ENCODE results near the gene HORMAD2. TPM values are rescaled to one million over a fixed set of nuclear protein-coding genes. Genes with fewer than 3 reads are reported as not detected.
"Not testable (repeated sequence)": the region's sequence is repeated elsewhere in the genome, so short reads cannot be mapped to it uniquely, and the experiment has no call there.

The HORMAD2 gene
- total and polyA plus RNA-seq, 4 experiments from 2014 or later = not detected

DNA sequence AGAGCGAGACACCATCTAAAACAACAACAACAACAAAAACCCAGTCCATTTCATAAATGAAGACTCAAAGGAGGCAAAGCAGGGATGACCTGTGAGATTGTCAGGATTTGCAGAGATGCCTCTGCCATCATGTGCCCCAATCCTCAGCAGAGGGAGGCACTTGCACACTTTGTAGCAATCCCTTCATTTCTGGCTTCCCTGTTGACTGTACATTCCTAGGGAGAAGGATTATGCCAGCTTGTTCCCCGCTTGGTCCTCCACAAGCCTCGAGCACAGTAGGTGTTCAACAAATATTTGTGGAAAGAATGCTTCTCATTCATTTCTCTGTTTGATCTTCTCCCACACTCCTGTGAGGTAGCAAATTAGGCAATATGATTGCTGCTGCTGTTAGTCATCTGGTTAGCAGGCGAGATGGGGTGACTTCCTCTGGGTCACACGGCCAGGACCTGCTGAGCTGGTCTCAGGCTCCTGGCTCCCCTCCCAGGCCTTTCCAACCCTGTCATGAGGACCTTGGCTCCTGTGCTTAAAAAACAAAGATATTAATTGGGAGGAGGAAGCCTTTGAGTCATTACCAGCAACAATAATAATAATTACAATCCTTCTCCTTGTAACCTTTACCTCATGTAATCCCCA, 132.2 kb downstream of the HORMAD2 start:
- H3K9me3 Mint-ChIP-seq = no peaks in the 10 kb centered on the region
- H3K36me3 Mint-ChIP-seq = no peaks in the 10 kb centered on the region
- no peak for DNase-seq
- Histone ChIP-seq H3K36me3 (ENCODE audit: insufficient read depth, low read length) (no peaks in the 10 kb centered on the region), H3K27me3 (ENCODE audit: insufficient read depth, low read length) (no peaks in the 10 kb centered on the region), H3K9me3 (ENCODE audit: control insufficient read depth in 1 of 2, low read length in 2 of 2) (no peaks in the 10 kb centered on the region), H3K27ac (ENCODE audit: low read depth, low read length) (no peak overlapping the region), H3K4me3 (ENCODE audit: low read length in 2 of 2) (no peak overlapping the region), H3K4me1 (ENCODE audit: insufficient read depth, low read length) (peaks cover 3% of the 10 kb centered on the region)
- no peaks in the 10 kb centered on the region for H3K27me3 Mint-ChIP-seq
- peaks cover 9 to 21% (median 15%) of the 10 kb centered on the region in 4 donors for H3K4me1 Mint-ChIP-seq
- POLR2A ChIA-PET (ENCODE audit: partially characterized antibody) = no interaction called here
- CTCF ChIA-PET (ENCODE audit: partially characterized antibody) = no interaction called here
- intact Hi-C loops (cut with micrococcal nuclease) = no loop called here
- peak overlapping the region in 3 of 7 donors; percentile 6 to 50 (median 38) for H3K27ac Mint-ChIP-seq
- H3K4me3 Mint-ChIP-seq = no peak overlapping the region

DNA sequence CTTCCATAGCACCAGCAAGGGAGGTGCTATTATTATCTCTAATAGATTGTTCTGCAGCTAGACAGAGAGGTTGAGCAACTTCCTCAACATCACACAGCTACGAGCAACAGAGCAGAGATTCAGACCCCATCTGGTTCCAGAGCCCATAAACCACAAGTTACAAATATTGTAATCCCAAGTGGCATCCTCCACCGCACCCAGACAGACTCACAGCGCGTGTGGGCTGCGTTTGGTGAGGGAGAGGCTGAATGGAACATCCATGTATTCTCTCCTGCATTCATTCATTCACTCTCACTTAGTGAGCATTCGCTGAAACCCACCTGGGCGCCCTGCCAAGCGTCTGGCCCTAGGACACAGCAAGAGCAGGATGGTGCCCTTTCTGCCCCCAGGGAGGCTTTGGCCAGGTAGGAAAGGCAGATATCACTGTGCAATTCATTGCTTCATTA, 132.8 kb downstream of the HORMAD2 start:
- POLR2A ChIA-PET (ENCODE audit: partially characterized antibody) = no interaction called here
- Histone ChIP-seq H3K9me3 (ENCODE audit: control insufficient read depth in 1 of 2, low read length in 2 of 2) (no peaks in the 10 kb centered on the region), H3K27ac (ENCODE audit: low read depth, low read length) (no peak overlapping the region), H3K36me3 (ENCODE audit: insufficient read depth, low read length) (no peaks in the 10 kb centered on the region), H3K4me3 (ENCODE audit: low read length in 2 of 2) (no peak overlapping the region), H3K27me3 (ENCODE audit: insufficient read depth, low read length) (no peaks in the 10 kb centered on the region), H3K4me1 (ENCODE audit: insufficient read depth, low read length) (peaks cover 3% of the 10 kb centered on the region)
- intact Hi-C loops (cut with micrococcal nuclease) = no loop called here
- Mint-ChIP-seq H3K4me1 (peaks cover 9 to 21% (median 15%) of the 10 kb centered on the region in 4 donors), H3K4me3 (no peak overlapping the region), H3K9me3 (no peaks in the 10 kb centered on the region), H3K36me3 (no peaks in the 10 kb centered on the region), H3K27ac (peak overlapping the region in 1 of 7 donors; percentile 50), H3K27me3 (no peaks in the 10 kb centered on the region)
- no peak for DNase-seq
- CTCF ChIA-PET (ENCODE audit: partially characterized antibody) = no interaction called here

DNA sequence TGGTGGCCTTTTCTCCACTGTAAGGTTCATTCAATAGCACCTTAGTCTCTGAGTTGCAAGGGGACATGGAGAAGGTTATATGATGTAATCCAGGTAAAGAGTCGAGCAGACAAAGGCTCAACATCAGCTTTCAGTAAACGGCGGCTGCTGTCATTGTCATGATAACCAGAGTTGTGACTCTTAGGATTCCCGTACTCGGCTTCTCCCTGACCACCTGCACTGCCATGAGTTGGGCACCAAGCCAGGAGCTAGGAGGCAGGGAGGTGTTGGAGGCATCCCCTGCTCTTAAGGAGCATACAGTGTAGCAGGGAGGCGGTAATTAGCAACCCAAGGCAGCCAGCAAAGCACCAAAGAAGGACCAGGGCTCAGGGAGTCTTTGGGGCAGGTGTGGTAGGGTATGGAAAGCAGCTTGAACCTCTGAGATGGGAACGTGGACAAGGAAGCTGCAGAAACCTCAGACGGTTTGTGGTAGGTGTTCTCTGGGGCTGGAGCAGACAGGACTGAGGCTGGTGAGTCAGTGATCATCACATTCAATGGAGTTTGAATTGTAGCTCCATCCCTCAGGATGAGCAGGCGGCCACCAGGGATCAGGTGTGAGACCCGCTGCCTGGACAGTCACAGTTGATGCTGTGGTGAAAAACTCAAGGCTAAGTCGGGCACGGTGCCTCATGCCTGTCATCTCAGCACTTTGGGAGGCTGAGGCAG, 134.6 kb downstream of the HORMAD2 start:
- no peaks in the 10 kb centered on the region for H3K36me3 Mint-ChIP-seq

DNA sequence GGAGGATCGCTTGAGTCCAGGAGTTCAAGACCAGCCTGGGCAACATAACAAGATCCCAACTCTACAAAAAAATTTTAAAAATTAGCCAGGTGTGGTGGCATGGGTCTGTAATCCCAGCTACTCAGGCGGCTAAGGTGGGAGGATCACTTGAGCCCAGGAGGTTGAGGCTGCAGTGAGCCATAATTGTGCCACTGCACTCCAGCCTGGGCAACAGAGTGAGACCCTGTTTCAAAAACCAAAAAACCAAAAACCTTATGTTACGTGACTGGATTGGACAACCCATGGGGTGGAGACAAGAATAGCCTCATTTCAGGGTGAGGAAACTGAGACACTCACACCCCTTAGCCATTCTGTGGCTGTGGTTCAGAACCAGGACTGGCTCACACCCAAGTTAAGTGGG, 136.0 kb downstream of the HORMAD2 start:
- CTCF ChIA-PET (ENCODE audit: partially characterized antibody); H3K27ac ChIP-seq (ENCODE audit: low read depth, low read length); H3K36me3 Mint-ChIP-seq; intact Hi-C loops (cut with micrococcal nuclease); POLR2A ChIA-PET (ENCODE audit: partially characterized antibody); H3K27me3 ChIP-seq (ENCODE audit: insufficient read depth, low read length); H3K4me3 ChIP-seq (ENCODE audit: low read length in 2 of 2); H3K9me3 ChIP-seq (ENCODE audit: control insufficient read depth in 1 of 2, low read length in 2 of 2); H3K27me3 Mint-ChIP-seq; DNase-seq; H3K36me3 ChIP-seq (ENCODE audit: insufficient read depth, low read length); H3K9me3 Mint-ChIP-seq; H3K27ac Mint-ChIP-seq; H3K4me3 Mint-ChIP-seq: not testable (repeated sequence)
- peaks cover 26% of the 10 kb centered on the region for H3K4me1 ChIP-seq (ENCODE audit: insufficient read depth, low read length)
- H3K4me1 Mint-ChIP-seq = peaks cover 31 to 43% (median 37%) of the 10 kb centered on the region in 4 donors

More for the DNA sequence above, 134.6 kb downstream of the HORMAD2 start:
- intact Hi-C loops (cut with micrococcal nuclease) = no loop called here
- Histone ChIP-seq H3K36me3 (ENCODE audit: insufficient read depth, low read length) (no peaks in the 10 kb centered on the region), H3K27me3 (ENCODE audit: insufficient read depth, low read length) (no peaks in the 10 kb centered on the region), H3K27ac (ENCODE audit: low read depth, low read length) (no peak overlapping the region), H3K4me1 (ENCODE audit: insufficient read depth, low read length) (peaks cover 11% of the 10 kb centered on the region), H3K9me3 (ENCODE audit: control insufficient read depth in 1 of 2, low read length in 2 of 2) (no peaks in the 10 kb centered on the region), H3K4me3 (ENCODE audit: low read length in 2 of 2) (no peak overlapping the region)
- Mint-ChIP-seq H3K27ac (no peak overlapping the region), H3K27me3 (no peaks in the 10 kb centered on the region), H3K4me1 (peaks cover 17 to 29% (median 23%) of the 10 kb centered on the region in 4 donors), H3K4me3 (no peak overlapping the region), H3K9me3 (no peaks in the 10 kb centered on the region)
- ChIA-PET POLR2A (ENCODE audit: partially characterized antibody) (interaction anchor here (0.6 kb wide), 1 partner anchor 332 kb away, joined by 5 read pairs; the partner anchor contains the start of gene MTMR3), CTCF (ENCODE audit: partially characterized antibody) (no interaction called here)
- DNase-seq = no peak

DNA sequence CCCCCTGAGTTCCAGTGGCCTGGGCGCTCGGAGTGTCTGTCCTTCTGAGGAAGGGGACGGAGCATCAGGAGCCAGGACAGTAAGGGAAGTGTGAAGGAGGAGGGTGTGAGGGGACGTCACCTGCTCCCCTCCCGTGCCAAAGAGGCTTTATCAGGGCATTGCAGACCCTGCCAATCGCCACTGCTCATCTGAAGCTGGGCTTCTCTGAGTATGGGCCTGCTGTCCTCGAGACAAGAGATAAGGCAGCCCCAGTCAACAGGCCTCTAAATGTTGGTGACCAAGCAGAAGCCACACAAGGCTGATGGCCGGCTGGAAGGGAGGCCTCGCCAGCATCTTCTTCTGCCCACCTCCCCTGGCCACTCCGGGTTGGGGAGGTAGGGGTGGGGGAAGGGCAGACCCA, 136.4 kb downstream of the HORMAD2 start:
- no peak for DNase-seq
- CTCF ChIA-PET (ENCODE audit: partially characterized antibody) = no interaction called here

DNA sequence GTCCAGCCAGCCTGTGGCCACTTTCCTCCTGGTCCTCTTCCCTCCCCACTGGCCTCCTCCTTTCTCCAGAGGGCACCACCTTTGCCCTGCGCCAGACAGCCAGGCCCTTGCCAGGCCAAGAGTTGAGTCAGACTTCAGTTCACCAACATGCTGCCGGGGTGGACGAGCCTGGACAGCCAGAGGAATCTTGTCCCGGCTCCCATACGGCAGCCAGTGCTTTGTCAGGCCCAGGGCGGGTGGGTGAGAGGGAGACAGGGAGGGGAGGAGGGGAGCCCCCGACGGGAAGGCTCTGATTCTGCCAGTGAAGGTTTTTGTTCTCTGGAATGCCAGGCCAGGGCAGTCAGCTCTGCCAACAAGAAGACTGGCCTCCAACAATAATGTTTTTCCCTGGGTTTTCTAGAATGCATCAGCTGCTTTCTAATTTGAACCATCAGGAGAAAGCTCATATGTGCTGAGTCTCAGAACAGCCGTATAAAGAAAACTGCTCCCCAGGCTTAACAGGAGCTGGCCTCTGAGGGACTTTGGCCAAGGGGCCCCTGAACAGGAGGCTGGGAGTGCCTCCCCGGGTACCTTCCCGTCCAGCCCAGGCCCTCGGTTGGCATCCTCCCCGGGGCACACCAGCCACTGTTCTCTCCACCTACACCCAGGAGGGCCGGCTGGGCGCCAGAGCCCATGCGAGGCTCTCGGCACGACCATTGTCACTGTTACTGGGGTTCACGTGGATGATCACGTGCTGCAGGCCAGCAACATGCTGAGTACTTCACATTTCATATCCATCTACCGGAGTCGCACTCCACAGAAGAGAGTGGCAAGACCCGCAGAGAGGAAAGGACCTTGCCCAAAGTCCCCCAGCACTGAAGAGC, 137.7 kb downstream of the HORMAD2 start:
- Mint-ChIP-seq H3K9me3 (no peaks in the 10 kb centered on the region), H3K36me3 (no peaks in the 10 kb centered on the region), H3K4me1 (peaks cover 36 to 57% (median 48%) of the 10 kb centered on the region in 4 donors), H3K27ac (peak overlapping the region in 2 of 7 donors; percentile 56 to 75), H3K4me3 (no peak overlapping the region), H3K27me3 (no peaks in the 10 kb centered on the region)
- Histone ChIP-seq H3K9me3 (ENCODE audit: control insufficient read depth in 1 of 2, low read length in 2 of 2) (no peaks in the 10 kb centered on the region), H3K4me3 (ENCODE audit: low read length in 2 of 2) (no peak overlapping the region), H3K27me3 (ENCODE audit: insufficient read depth, low read length) (no peaks in the 10 kb centered on the region), H3K36me3 (ENCODE audit: insufficient read depth, low read length) (no peaks in the 10 kb centered on the region), H3K4me1 (ENCODE audit: insufficient read depth, low read length) (peaks cover 41% of the 10 kb centered on the region), H3K27ac (ENCODE audit: low read depth, low read length) (no peak overlapping the region)
- POLR2A ChIA-PET (ENCODE audit: partially characterized antibody) = no interaction called here
- no peak for DNase-seq
- CTCF ChIA-PET (ENCODE audit: partially characterized antibody) = interaction anchor here (0.8 kb wide), 1 partner anchor 39 kb away, joined by 3 read pairs; no protein-coding TSS in a partner anchor
- intact Hi-C loops (cut with micrococcal nuclease) = no loop called here

More for the DNA sequence above, 136.4 kb downstream of the HORMAD2 start:
- H3K4me3 Mint-ChIP-seq = no peak overlapping the region
- POLR2A ChIA-PET (ENCODE audit: partially characterized antibody) = no interaction called here
- intact Hi-C loops (cut with micrococcal nuclease) = no loop called here
- H3K27me3 ChIP-seq (ENCODE audit: insufficient read depth, low read length) = no peaks in the 10 kb centered on the region
- H3K36me3 Mint-ChIP-seq = no peaks in the 10 kb centered on the region
- H3K36me3 ChIP-seq (ENCODE audit: insufficient read depth, low read length) = no peaks in the 10 kb centered on the region
- H3K4me1 ChIP-seq (ENCODE audit: insufficient read depth, low read length) = peaks cover 30% of the 10 kb centered on the region
- no peak overlapping the region for H3K4me3 ChIP-seq (ENCODE audit: low read length in 2 of 2)
- no peaks in the 10 kb centered on the region for H3K9me3 Mint-ChIP-seq
- H3K9me3 ChIP-seq (ENCODE audit: control insufficient read depth in 1 of 2, low read length in 2 of 2) = no peaks in the 10 kb centered on the region
- no peaks in the 10 kb centered on the region for H3K27me3 Mint-ChIP-seq
- H3K4me1 Mint-ChIP-seq = peaks cover 35 to 47% (median 41%) of the 10 kb centered on the region in 4 donors
- H3K27ac Mint-ChIP-seq = peak overlapping the region in 1 of 7 donors; percentile 29
- H3K27ac ChIP-seq (ENCODE audit: low read depth, low read length) = no peak overlapping the region

DNA sequence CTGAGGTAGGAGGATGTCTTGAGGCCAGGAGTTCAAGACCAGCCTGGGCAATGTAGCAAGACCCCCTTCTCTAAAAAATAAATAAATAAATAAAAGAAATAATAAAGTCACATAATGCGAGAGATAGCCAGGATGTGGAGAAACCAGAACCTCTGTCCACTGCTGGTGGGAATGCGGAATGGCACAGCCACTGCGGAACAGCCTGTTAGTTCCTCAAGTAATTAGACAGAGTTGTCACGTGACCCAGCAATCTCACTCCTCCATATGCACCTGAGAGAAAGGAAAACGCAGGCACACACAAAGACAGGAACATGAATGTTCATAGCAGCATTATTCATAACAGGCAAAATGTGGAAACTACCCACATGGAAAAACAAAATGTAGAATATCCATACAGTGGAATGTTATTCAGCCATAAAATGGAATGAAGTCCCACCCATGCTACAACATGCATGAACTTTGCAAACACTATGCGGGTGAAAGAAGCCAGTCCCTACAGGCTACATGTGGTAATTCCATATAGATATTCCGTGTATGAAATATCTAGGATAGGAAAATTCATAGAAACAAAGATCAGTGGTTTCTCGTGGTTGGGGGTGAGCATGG, 138.9 kb downstream of the HORMAD2 start:
- intact Hi-C loops (cut with micrococcal nuclease) = no loop called here
- Mint-ChIP-seq H3K27ac (peak overlapping the region in 2 of 7 donors; percentile 56 to 94), H3K4me1 (peaks cover 39 to 61% (median 51%) of the 10 kb centered on the region in 4 donors), H3K36me3 (no peaks in the 10 kb centered on the region), H3K9me3 (no peaks in the 10 kb centered on the region), H3K4me3 (peak overlapping the region in 1 of 8 donors; percentile 3), H3K27me3 (no peaks in the 10 kb centered on the region)
- Histone ChIP-seq H3K4me1 (ENCODE audit: insufficient read depth, low read length) (peaks cover 51% of the 10 kb centered on the region), H3K4me3 (ENCODE audit: low read length in 2 of 2) (no peak overlapping the region), H3K9me3 (ENCODE audit: control insufficient read depth in 1 of 2, low read length in 2 of 2) (no peaks in the 10 kb centered on the region), H3K27ac (ENCODE audit: low read depth, low read length) (no peak overlapping the region), H3K36me3 (ENCODE audit: insufficient read depth, low read length) (no peaks in the 10 kb centered on the region), H3K27me3 (ENCODE audit: insufficient read depth, low read length) (no peaks in the 10 kb centered on the region)
- no peak for DNase-seq
- POLR2A ChIA-PET (ENCODE audit: partially characterized antibody) = no interaction called here
- CTCF ChIA-PET (ENCODE audit: partially characterized antibody) = no interaction called here

Measured in CD4-positive, alpha-beta memory T cell (primary cell).